Measurements from ENCODE around the gene GATA6.

Gene GATA6

GRCh38 chr18:22203536-22204213 is 34.3 kb downstream of the GATA6 start:
- DNase-seq (ENCODE audit: low read depth), result no peak
- TF ChIP-seq, protein P1, sequence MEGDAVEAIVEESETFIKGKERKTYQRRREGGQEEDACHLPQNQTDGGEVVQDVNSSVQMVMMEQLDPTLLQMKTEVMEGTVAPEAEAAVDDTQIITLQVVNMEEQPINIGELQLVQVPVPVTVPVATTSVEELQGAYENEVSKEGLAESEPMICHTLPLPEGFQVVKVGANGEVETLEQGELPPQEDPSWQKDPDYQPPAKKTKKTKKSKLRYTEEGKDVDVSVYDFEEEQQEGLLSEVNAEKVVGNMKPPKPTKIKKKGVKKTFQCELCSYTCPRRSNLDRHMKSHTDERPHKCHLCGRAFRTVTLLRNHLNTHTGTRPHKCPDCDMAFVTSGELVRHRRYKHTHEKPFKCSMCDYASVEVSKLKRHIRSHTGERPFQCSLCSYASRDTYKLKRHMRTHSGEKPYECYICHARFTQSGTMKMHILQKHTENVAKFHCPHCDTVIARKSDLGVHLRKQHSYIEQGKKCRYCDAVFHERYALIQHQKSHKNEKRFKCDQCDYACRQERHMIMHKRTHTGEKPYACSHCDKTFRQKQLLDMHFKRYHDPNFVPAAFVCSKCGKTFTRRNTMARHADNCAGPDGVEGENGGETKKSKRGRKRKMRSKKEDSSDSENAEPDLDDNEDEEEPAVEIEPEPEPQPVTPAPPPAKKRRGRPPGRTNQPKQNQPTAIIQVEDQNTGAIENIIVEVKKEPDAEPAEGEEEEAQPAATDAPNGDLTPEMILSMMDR (IDR thresholded peaks at IDR 0.05; ENCODE audit: insufficient read depth, low read depth, low read length, missing control alignments), result no peak
- H3K4me3 ChIP-seq (ENCODE audit: low read length), result no peak overlapping the region

GRCh38 chr18:22204214-22204536 is 34.8 kb downstream of the GATA6 start:
- TF ChIP-seq, protein P1 (IDR thresholded peaks at IDR 0.05; ENCODE audit: insufficient read depth, low read depth, low read length, missing control alignments), result no peak
- no peak for DNase-seq (ENCODE audit: low read depth)
- H3K4me3 ChIP-seq (ENCODE audit: low read length), result no peak overlapping the region

DNA sequence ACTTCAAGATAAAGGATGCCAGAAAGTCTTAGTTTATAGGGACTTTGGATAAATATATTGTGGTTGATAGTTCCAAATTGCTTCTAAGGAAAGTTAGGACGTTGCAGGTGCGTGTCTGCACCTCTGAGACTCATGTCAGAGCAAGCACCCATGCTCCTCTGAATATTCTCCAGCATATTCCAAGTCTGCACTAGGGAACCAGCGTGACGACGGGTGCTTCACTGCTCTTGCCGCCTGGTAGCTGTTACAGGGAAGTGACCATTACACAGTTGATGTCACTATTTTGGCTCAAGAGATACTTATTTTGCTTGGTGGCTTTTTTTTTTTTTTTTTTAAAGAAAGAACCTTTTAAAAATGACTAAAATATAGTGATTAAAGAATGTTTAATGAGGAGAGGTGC is 35.6 kb downstream of the GATA6 start:
- DNase-seq (ENCODE audit: low read depth), result no peak
- H3K4me3 ChIP-seq (ENCODE audit: low read length), result no peak overlapping the region
- TF ChIP-seq, protein P1 (IDR thresholded peaks at IDR 0.05; ENCODE audit: insufficient read depth, low read depth, low read length, missing control alignments), result no peak

GRCh38 chr18:22207021-22207758 is 37.8 kb downstream of the GATA6 start:
- H3K4me3 ChIP-seq (ENCODE audit: low read length), result no peak overlapping the region
- TF ChIP-seq, protein P1 (IDR thresholded peaks at IDR 0.05; ENCODE audit: insufficient read depth, low read depth, low read length, missing control alignments), result no peak
- DNase-seq (ENCODE audit: low read depth), result no peak

GRCh38 chr18:22210311-22210754 is 40.9 kb downstream of the GATA6 start:
- H3K4me3 ChIP-seq (ENCODE audit: low read length), result no peak overlapping the region
- peak; percentile 39 for DNase-seq (ENCODE audit: low read depth)

GRCh38 chr18:22211657-22212056 is 42.3 kb downstream of the GATA6 start:
- no peak for DNase-seq (ENCODE audit: low read depth)
- TF ChIP-seq, protein P1 (IDR thresholded peaks at IDR 0.05; ENCODE audit: insufficient read depth, low read depth, low read length, missing control alignments), result no peak
- H3K4me3 ChIP-seq (ENCODE audit: low read length), result no peak overlapping the region

More at GRCh38 chr18:22210311-22210754, 40.9 kb downstream of the GATA6 start:
- TF ChIP-seq, protein P1 (IDR thresholded peaks at IDR 0.05; ENCODE audit: insufficient read depth, low read depth, low read length, missing control alignments), result no peak

All from epithelial cell of esophagus (primary cell).